Measurements from ENCODE around the gene LGI4.
A peak's percentile ranks its signal among the peaks of the same experiment; 100 is the strongest.

Gene LGI4

GRCh38 chr19:35146746-35147459, 12.0 kb upstream of the LGI4 start:
- H4K8ac ChIP-seq (ENCODE audit: low read depth, low read length): no peak overlapping the region
- H3K9ac ChIP-seq (ENCODE audit: low read length): no peak overlapping the region
- no peak overlapping the region for H2BK15ac ChIP-seq (replicated peaks; ENCODE audit: low read depth)
- H3K23ac ChIP-seq (ENCODE audit: low read length): no peak overlapping the region
- H2BK120ac ChIP-seq (ENCODE audit: low read depth, low read length): no peak overlapping the region
- no peak overlapping the region for H3K56ac ChIP-seq (ENCODE audit: low read length)
- no peak overlapping the region for H3K4ac ChIP-seq (ENCODE audit: low read depth, low read length)
- H3K79me1 ChIP-seq (ENCODE audit: low read length): no peaks in the 10 kb centered on the region
- no peak overlapping the region for H3K18ac ChIP-seq (ENCODE audit: low read length)
- no peak overlapping the region for H2BK5ac ChIP-seq (ENCODE audit: low read length)
- DNase-seq: no peak
- H3K27me3 ChIP-seq (ENCODE audit: insufficient read depth, low read length, poor library complexity): peaks cover 6% of the 10 kb centered on the region
- H2AK5ac ChIP-seq (ENCODE audit: low read length): no peak overlapping the region
- no peak overlapping the region for H4K5ac ChIP-seq (ENCODE audit: low read length)
- WGBS (ENCODE audit: extremely low coverage, insufficient coverage, low lambda C conversion rate): no CpG with 5 or more reads among the region's 7 CpGs
- H3K79me2 ChIP-seq (ENCODE audit: control insufficient read depth, insufficient read depth, low read length): no peaks in the 10 kb centered on the region
- no peak overlapping the region for H3K27ac ChIP-seq (ENCODE audit: low read depth, low read length)
- H3K36me3 ChIP-seq (ENCODE audit: control insufficient read depth, insufficient read depth, low read length): no peaks in the 10 kb centered on the region
- H3K4me1 ChIP-seq (ENCODE audit: control insufficient read depth, low read depth, low read length): peaks cover 2% of the 10 kb centered on the region
- no peak overlapping the region for H3K4me2 ChIP-seq (ENCODE audit: low read length)
- no peak overlapping the region for H3K4me3 ChIP-seq (ENCODE audit: low read length)

- peak; percentile 93 for DNase-seq
These were observed 10.0 kb upstream of the LGI4 start for GRCh38 chr19:35144600-35145436.

GRCh38 chr19:35144259-35144599, 9.4 kb upstream of the LGI4 start:
- no peak overlapping the region for H3K4me2 ChIP-seq (ENCODE audit: low read length)
- no peaks in the 10 kb centered on the region for H3K36me3 ChIP-seq (ENCODE audit: control insufficient read depth, insufficient read depth, low read length)
- peaks cover 6% of the 10 kb centered on the region for H3K27me3 ChIP-seq (ENCODE audit: insufficient read depth, low read length, poor library complexity)
- no peak overlapping the region for H2BK5ac ChIP-seq (ENCODE audit: low read length)
- no peak overlapping the region for H3K23ac ChIP-seq (ENCODE audit: low read length)
- H3K79me2 ChIP-seq (ENCODE audit: control insufficient read depth, insufficient read depth, low read length): no peaks in the 10 kb centered on the region
- no peaks in the 10 kb centered on the region for H3K79me1 ChIP-seq (ENCODE audit: low read length)
- peaks cover 4% of the 10 kb centered on the region for H3K4me1 ChIP-seq (ENCODE audit: control insufficient read depth, low read depth, low read length)
- no peak overlapping the region for H4K5ac ChIP-seq (ENCODE audit: low read length)
- no peak overlapping the region for H3K27ac ChIP-seq (ENCODE audit: low read depth, low read length)
- H2BK15ac ChIP-seq (replicated peaks; ENCODE audit: low read depth): no peak overlapping the region
- no peak overlapping the region for H2AK5ac ChIP-seq (ENCODE audit: low read length)
- whole genome bisulfite sequencing (ENCODE audit: extremely low coverage, insufficient coverage, low lambda C conversion rate): no CpG with 5 or more reads among the region's 6 CpGs
- H3K9ac ChIP-seq (ENCODE audit: low read length): no peak overlapping the region
- no peak overlapping the region for H3K18ac ChIP-seq (ENCODE audit: low read length)
- no peak for DNase-seq
- H2BK120ac ChIP-seq (ENCODE audit: low read depth, low read length): no peak overlapping the region
- H3K56ac ChIP-seq (ENCODE audit: low read length): peak overlapping the region; percentile 15
- no peak overlapping the region for H3K4ac ChIP-seq (ENCODE audit: low read depth, low read length)
- H4K8ac ChIP-seq (ENCODE audit: low read depth, low read length): no peak overlapping the region
- no peak overlapping the region for H3K4me3 ChIP-seq (ENCODE audit: low read length)

More at GRCh38 chr19:35144600-35145436, 10.0 kb upstream of the LGI4 start:
- Histone ChIP-seq H4K8ac (ENCODE audit: low read depth, low read length) (no peak overlapping the region), H2BK15ac (replicated peaks; ENCODE audit: low read depth) (no peak overlapping the region), H4K5ac (ENCODE audit: low read length) (no peak overlapping the region), H3K18ac (ENCODE audit: low read length) (no peak overlapping the region), H3K4me3 (ENCODE audit: low read length) (no peak overlapping the region), H3K56ac (ENCODE audit: low read length) (no peak overlapping the region), H3K23ac (ENCODE audit: low read length) (no peak overlapping the region), H3K27me3 (ENCODE audit: insufficient read depth, low read length, poor library complexity) (peaks cover 6% of the 10 kb centered on the region), H3K27ac (ENCODE audit: low read depth, low read length) (no peak overlapping the region), H2BK120ac (ENCODE audit: low read depth, low read length) (no peak overlapping the region), H3K4ac (ENCODE audit: low read depth, low read length) (no peak overlapping the region), H3K4me1 (ENCODE audit: control insufficient read depth, low read depth, low read length) (peaks cover 4% of the 10 kb centered on the region), H3K4me2 (ENCODE audit: low read length) (no peak overlapping the region), H3K36me3 (ENCODE audit: control insufficient read depth, insufficient read depth, low read length) (no peaks in the 10 kb centered on the region), H3K79me1 (ENCODE audit: low read length) (no peaks in the 10 kb centered on the region), H2BK5ac (ENCODE audit: low read length) (no peak overlapping the region), H3K9ac (ENCODE audit: low read length) (no peak overlapping the region), H2AK5ac (ENCODE audit: low read length) (no peak overlapping the region), H3K79me2 (ENCODE audit: control insufficient read depth, insufficient read depth, low read length) (no peaks in the 10 kb centered on the region)
- WGBS (ENCODE audit: extremely low coverage, insufficient coverage, low lambda C conversion rate): no CpG with 5 or more reads among the region's 15 CpGs

DNA sequence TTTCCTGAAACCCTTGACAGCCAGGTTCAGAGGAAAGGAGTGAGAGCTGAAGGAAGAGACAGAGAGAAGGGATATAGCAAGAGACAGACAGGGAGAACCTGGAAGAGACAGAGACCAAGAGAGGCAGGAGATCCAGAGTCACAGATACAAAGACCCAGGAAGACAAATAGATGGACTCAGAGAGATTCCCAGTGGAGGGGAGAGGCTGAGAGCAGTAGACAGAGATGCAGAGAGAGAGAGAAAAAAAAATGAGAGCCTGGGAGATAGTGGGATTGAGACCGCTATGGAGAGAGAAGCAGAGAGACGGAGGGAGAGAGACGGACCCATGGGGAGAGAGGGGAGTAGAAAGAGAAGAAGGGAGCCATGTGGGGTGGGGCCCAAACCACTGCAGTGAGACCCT, 9.0 kb upstream of the LGI4 start:
- Histone ChIP-seq H3K4me3 (ENCODE audit: low read length) (no peak overlapping the region), H3K27me3 (ENCODE audit: insufficient read depth, low read length, poor library complexity) (peaks cover 6% of the 10 kb centered on the region)

DNA sequence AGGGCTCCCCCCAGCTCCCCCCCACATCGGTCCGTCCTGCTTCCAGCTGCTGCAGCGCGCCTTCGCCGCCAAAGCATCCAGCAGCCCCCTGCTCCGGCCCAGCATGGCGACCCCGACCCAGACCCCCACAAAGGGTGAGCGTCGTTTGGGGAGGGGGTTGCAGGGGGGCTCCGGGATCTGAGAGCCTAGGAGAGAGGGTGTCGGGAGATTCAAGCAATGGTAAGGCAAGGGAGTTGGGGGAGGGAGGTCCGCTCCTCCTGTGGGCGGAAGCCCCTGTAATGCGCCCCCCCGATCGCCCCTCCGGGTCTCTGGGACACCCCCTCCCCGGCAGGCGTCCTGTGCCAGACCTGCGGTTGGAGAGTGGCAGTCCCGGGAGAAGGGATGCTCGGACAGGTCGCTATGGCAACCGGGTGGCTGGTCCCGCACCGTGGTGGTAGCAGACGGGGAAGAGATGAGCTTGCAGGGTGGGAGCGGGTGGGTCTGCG, 8.4 kb upstream of the LGI4 start, which contains the start of gene FXYD7:
Gene FXYD7 (plus strand): TSS at position 25 of the 485 bp plus-strand sequence. CDS start 79 bp downstream, at position 104.
- no peak within 1 kb of the TSS for H2BK120ac ChIP-seq (ENCODE audit: low read depth, low read length)
- no peaks in the 10 kb centered on the region for H3K79me2 ChIP-seq (ENCODE audit: control insufficient read depth, insufficient read depth, low read length)
- H3K79me1 ChIP-seq (ENCODE audit: low read length): no peaks in the 10 kb centered on the region
- H3K56ac ChIP-seq (ENCODE audit: low read length): peak within 1 kb of the TSS; percentile 29
- no peak within 1 kb of the TSS for H3K23ac ChIP-seq (ENCODE audit: low read length)
- H3K36me3 ChIP-seq (ENCODE audit: control insufficient read depth, insufficient read depth, low read length): no peaks in the 10 kb centered on the region
- no peak within 1 kb of the TSS for H2BK5ac ChIP-seq (ENCODE audit: low read length)
- no peak within 1 kb of the TSS for H3K27ac ChIP-seq (ENCODE audit: low read depth, low read length)
- H3K4me2 ChIP-seq (ENCODE audit: low read length): peak within 1 kb of the TSS; percentile 84
- peak within 1 kb of the TSS; percentile 16 for H3K9ac ChIP-seq (ENCODE audit: low read length)
- H4K8ac ChIP-seq (ENCODE audit: low read depth, low read length): no peak within 1 kb of the TSS
- H2BK15ac ChIP-seq (replicated peaks; ENCODE audit: low read depth): no peak within 1 kb of the TSS
- peak within 1 kb of the TSS; percentile 32 for H3K4me3 ChIP-seq (ENCODE audit: low read length)
- peaks cover 4% of the 10 kb centered on the region for H3K4me1 ChIP-seq (ENCODE audit: control insufficient read depth, low read depth, low read length)
- H3K4ac ChIP-seq (ENCODE audit: low read depth, low read length): no peak within 1 kb of the TSS
- peaks cover 6% of the 10 kb centered on the region for H3K27me3 ChIP-seq (ENCODE audit: insufficient read depth, low read length, poor library complexity)
- no peak within 1 kb of the TSS for H4K5ac ChIP-seq (ENCODE audit: low read length)
- no peak within 1 kb of the TSS for H3K18ac ChIP-seq (ENCODE audit: low read length)
- no peak for DNase-seq
- H2AK5ac ChIP-seq (ENCODE audit: low read length): no peak within 1 kb of the TSS
- WGBS (ENCODE audit: extremely low coverage, insufficient coverage, low lambda C conversion rate): no CpG with 5 or more reads among the region's 31 CpGs

More for the DNA sequence above, 9.0 kb upstream of the LGI4 start:
- no peak overlapping the region for H2BK5ac ChIP-seq (ENCODE audit: low read length)
- no peaks in the 10 kb centered on the region for H3K79me2 ChIP-seq (ENCODE audit: control insufficient read depth, insufficient read depth, low read length)
- H2AK5ac ChIP-seq (ENCODE audit: low read length): no peak overlapping the region
- H3K56ac ChIP-seq (ENCODE audit: low read length): no peak overlapping the region
- WGBS (ENCODE audit: extremely low coverage, insufficient coverage, low lambda C conversion rate): no CpG with 5 or more reads among the region's 3 CpGs
- no peaks in the 10 kb centered on the region for H3K36me3 ChIP-seq (ENCODE audit: control insufficient read depth, insufficient read depth, low read length)
- H4K5ac ChIP-seq (ENCODE audit: low read length): no peak overlapping the region
- H3K18ac ChIP-seq (ENCODE audit: low read length): no peak overlapping the region
- no peaks in the 10 kb centered on the region for H3K79me1 ChIP-seq (ENCODE audit: low read length)
- H3K4me2 ChIP-seq (ENCODE audit: low read length): no peak overlapping the region
- peaks cover 4% of the 10 kb centered on the region for H3K4me1 ChIP-seq (ENCODE audit: control insufficient read depth, low read depth, low read length)
- H3K9ac ChIP-seq (ENCODE audit: low read length): no peak overlapping the region
- H2BK120ac ChIP-seq (ENCODE audit: low read depth, low read length): no peak overlapping the region
- H4K8ac ChIP-seq (ENCODE audit: low read depth, low read length): no peak overlapping the region
- no peak for DNase-seq
- H3K27ac ChIP-seq (ENCODE audit: low read depth, low read length): no peak overlapping the region
- H2BK15ac ChIP-seq (replicated peaks; ENCODE audit: low read depth): no peak overlapping the region
- no peak overlapping the region for H3K23ac ChIP-seq (ENCODE audit: low read length)
- H3K4ac ChIP-seq (ENCODE audit: low read depth, low read length): no peak overlapping the region

All from mesendoderm (in vitro differentiated cells).